IMR-90 (cell line): ENCODE measurements around the gene FADS1. TPM values are rescaled to one million over a fixed set of nuclear protein-coding genes. Genes with fewer than 3 reads are reported as not detected.

Experiments
- ATAC-seq: fragments of 200-7000 bp; cut with Tn5 transposase; 2 replicates; pipeline ENCODE4 v1.9.1; 2020; ENCODE audit warnings: low read depth, mild to moderate bottlenecking, moderate library complexity
- BruUV-seq: library from RNA; stranded (reverse); fragments of 400-500 nt; replicated peaks from 2 replicates; lab custom pipeline; 2021; lab: Mats Ljungman, UMichigan
- CTCF ChIA-PET: fragments of 300-600 bp; formaldehyde crosslinking; extraction: SDS; loops from one replicate; lab custom pipeline; 2021; ENCODE audit warnings: antibody characterized with exemption; lab: Yijun Ruan, JAX
- POLR2A ChIA-PET: fragments of 300-600 bp; sonication (Branson Sonifier 250); formaldehyde crosslinking; loops from one replicate; lab custom pipeline; 2022; ENCODE audit warnings: antibody characterized with exemption; ENCODE audit not compliant: unreplicated experiment; lab: Charles Lee
- DNase-seq: peaks from one replicate; pipeline ENCODE4 v3.0.0; 2013
- H2AFZ ChIP-seq: replicated peaks from 2 replicates; pipeline ENCODE3; 2013; ENCODE audit warnings: low read length, mild to moderate bottlenecking; ENCODE audit not compliant: poor library complexity
- H2AK5ac ChIP-seq: 2 replicates; pipeline ENCODE4 v1.6.1; 2013; ENCODE audit warnings: low read depth, low read length, inconsistent platforms
- H2AK9ac ChIP-seq: replicated peaks from 2 replicates; pipeline ENCODE3; 2013; ENCODE audit warnings: mild to moderate bottlenecking, low read depth, low read length, moderate library complexity; ENCODE audit not compliant: poor library complexity
- H2BK120ac ChIP-seq: 2 replicates; pipeline ENCODE4 v1.6.1; 2013; ENCODE audit warnings: low read depth, low read length, inconsistent platforms
- H2BK15ac ChIP-seq: 3 replicates; pipeline ENCODE4 v1.6.1; 2013; ENCODE audit warnings: low read depth, low read length, inconsistent platforms
- H2BK20ac ChIP-seq: 2 replicates; pipeline ENCODE4 v1.6.1; 2013; ENCODE audit warnings: low read depth, mild to moderate bottlenecking, inconsistent platforms, low read length, moderate library complexity
- H2BK5ac ChIP-seq: 2 replicates; pipeline ENCODE4 v1.6.1; 2013; ENCODE audit warnings: mild to moderate bottlenecking, low read depth, low read length, inconsistent platforms; ENCODE audit not compliant: poor library complexity, severe bottlenecking
- H3K14ac ChIP-seq: replicated peaks from 2 replicates; pipeline ENCODE4 v1.6.1; 2013; ENCODE audit warnings: low read depth, low read length, inconsistent platforms
- H3K18ac ChIP-seq: 2 replicates; pipeline ENCODE4 v1.6.1; 2013; ENCODE audit warnings: low read depth, low read length, control low read depth
- H3K23ac ChIP-seq: 2 replicates; pipeline ENCODE4 v1.6.1; 2013; ENCODE audit warnings: low read depth, low read length, inconsistent platforms
- H3K27ac ChIP-seq: 2 replicates; pipeline ENCODE4 v1.5.1; 2013; ENCODE audit warnings: mild to moderate bottlenecking, control low read depth, low read length; ENCODE audit not compliant: insufficient read depth
- H3K27me3 ChIP-seq: 2 replicates; pipeline ENCODE4 v1.6.1; 2013; ENCODE audit warnings: low read length; ENCODE audit not compliant: control insufficient read depth, insufficient read depth
- H3K36me3 ChIP-seq: 2 replicates; pipeline ENCODE4 v1.6.1; 2013; ENCODE audit warnings: low read length, mixed read lengths; ENCODE audit not compliant: control insufficient read depth, insufficient read depth
- H3K4ac ChIP-seq: 2 replicates; pipeline ENCODE4 v1.6.1; 2013; ENCODE audit warnings: low read depth, low read length, inconsistent platforms
- H3K4me1 ChIP-seq: 2 replicates; pipeline ENCODE4 v1.6.1; 2013; ENCODE audit warnings: low read length, mixed read lengths; ENCODE audit not compliant: control insufficient read depth, insufficient read depth
- H3K4me2 ChIP-seq: 2 replicates; pipeline ENCODE4 v1.6.1; 2013; ENCODE audit warnings: low read depth, mild to moderate bottlenecking, control low read depth, low read length, moderate library complexity
- H3K4me3 ChIP-seq: 2 replicates; pipeline ENCODE4 v1.5.1; 2013; ENCODE audit warnings: low read depth, mild to moderate bottlenecking, control low read depth, low read length, moderate library complexity; ENCODE audit not compliant: insufficient read depth
- H3K56ac ChIP-seq: 2 replicates; pipeline ENCODE4 v1.6.1; 2013; ENCODE audit warnings: low read length, inconsistent platforms; ENCODE audit not compliant: insufficient read depth; ENCODE audit errors: extremely low read depth
- H3K79me1 ChIP-seq, 2 experiments: 2 replicates each; pipeline ENCODE4 v1.6.1; 2013; ENCODE audit warnings: low read length in 2 of 2, inconsistent platforms in 1 of 2, low read depth in 1 of 2
- H3K9ac ChIP-seq: 2 replicates; pipeline ENCODE4 v1.6.1; 2013; ENCODE audit warnings: low read depth, low read length, control low read depth
- H3K9me1 ChIP-seq: 2 replicates; pipeline ENCODE4 v1.6.1; 2013; ENCODE audit warnings: low read length, inconsistent platforms; ENCODE audit not compliant: insufficient read depth
- H3K9me3 ChIP-seq: 2 replicates; pipeline ENCODE4 v1.6.1; 2013; ENCODE audit warnings: low read length; ENCODE audit not compliant: control insufficient read depth, insufficient read depth
- H4K20me1 ChIP-seq: 2 replicates; pipeline ENCODE4 v1.6.1; 2013; ENCODE audit warnings: low read length, inconsistent platforms; ENCODE audit not compliant: insufficient read depth
- H4K5ac ChIP-seq: 2 replicates; pipeline ENCODE4 v1.6.1; 2013; ENCODE audit warnings: mild to moderate bottlenecking, low read depth, low read length, control low read depth
- H4K8ac ChIP-seq, 2 experiments: 2 replicates each; pipeline ENCODE4 v1.6.1; 2013; ENCODE audit warnings: low read depth in 2 of 2, low read length in 2 of 2, control low read depth in 1 of 2, inconsistent platforms in 1 of 2
- H4K91ac ChIP-seq: 2 replicates; pipeline ENCODE4 v1.6.1; 2013; ENCODE audit warnings: low read depth, low read length, inconsistent platforms; ENCODE audit not compliant: insufficient read depth
- CTCF ChIP-seq: conservative IDR thresholded peaks from 2 replicates; pipeline ENCODE4 v1.5.1; 2012; ENCODE audit warnings: mild to moderate bottlenecking, low read depth, low read length, improper control_type of control experiment
- ELK1 ChIP-seq: fragments of 150-350 bp; IDR thresholded peaks from 2 replicates; pipeline ENCODE4 v1.6.1; 2016; ENCODE audit warnings: low read depth, mild to moderate bottlenecking, low read length, moderate library complexity, borderline replicate concordance
- MAFK ChIP-seq: IDR thresholded peaks from 2 replicates; pipeline ENCODE4 v1.6.1; 2012; ENCODE audit warnings: low read depth, low read length, improper control_type of control experiment
- MAZ ChIP-seq: IDR thresholded peaks from 2 replicates; pipeline ENCODE4 v1.6.1; 2012; ENCODE audit warnings: low read depth, mild to moderate bottlenecking, low read length, improper control_type of control experiment, moderate library complexity, borderline replicate concordance
- POLR2A ChIP-seq: IDR thresholded peaks from 2 replicates; pipeline ENCODE4 v1.6.1; 2012; ENCODE audit warnings: mild to moderate bottlenecking, low read depth, low read length
- RAD21 ChIP-seq: IDR thresholded peaks from 2 replicates; pipeline ENCODE4 v1.6.1; 2012; ENCODE audit warnings: low read length, improper control_type of control experiment
- WGBS, 2 experiments: methylation state at CpG; one replicate each; pipeline versions ENCODE4 v1.1.5 to v1.1.7; 2013; ENCODE audit warnings: missing lambda C conversion rate in 2 of 2; ENCODE audit not compliant: insufficient read length in 1 of 2; ENCODE audit errors: extremely low coverage in 2 of 2; 5-methylcytosine and 5-hydroxymethylcytosine counted together
- dilution Hi-C: fragments of 300-500 bp; cut with HindIII; formaldehyde crosslinking; loops from one replicate; pipeline ENCODE4 v1.14.3; 2018; ENCODE audit warnings: low sequenced_read_pairs; ENCODE audit not compliant: unreplicated experiment
- in situ Hi-C: fragments of 300-500 bp; cut with MboI; formaldehyde crosslinking; loops from 3 replicates; pipeline ENCODE4 v1.14.3; 2019; ENCODE audit warnings: low sequenced_read_pairs, inconsistent platforms, mixed read lengths
- intact Hi-C: fragments of 100-400 bp; cut with micrococcal nuclease; formaldehyde crosslinking; loops from 2 replicates; pipeline ENCODE4 v1.10.0; 2022
- polyA plus RNA-seq, 3 experiments: library from polyadenylated mRNA; depleted of rRNA; stranded (reverse); fragments of >200 nt; gene quantifications; 2 replicates each; pipeline ENCODE4 v1.2.3, GENCODE V29; 2012; ENCODE audit warnings: low replicate concordance in 1 of 3
- total RNA-seq: library from RNA; depleted of rRNA; stranded (reverse); fragments of >200 nt; gene quantifications from 2 replicates; pipeline ENCODE4 v1.2.3, GENCODE V29; 2012

The FADS1 gene
- total and polyA plus RNA-seq, 2 of the 4 experiments (the other 2 are of a cell fraction), result 16.3 to 18.4 TPM

GRCh38 chr11:61827571-61828378 is 11.0 kb upstream of the FADS1 start, which contains the start of gene FADS2:
Gene FADS2, plus strand, starts transcription at chr11:61828300. Its CDS starts 91 bp downstream, at chr11:61828391.
- Histone ChIP-seq H4K91ac (peak within 1 kb of the TSS; percentile 93), H2BK5ac (peak within 1 kb of the TSS; percentile 2), H2BK20ac (peak within 1 kb of the TSS; percentile 41), H3K27me3 (no peaks in the 10 kb centered on the region), H2BK15ac (peak within 1 kb of the TSS; percentile 62; the same call in 2 of the 3 replicates), H3K9ac (peak within 1 kb of the TSS; percentile 79), H3K4me2 (peak within 1 kb of the TSS; percentile 91), H4K20me1 (peaks cover 28% of the 10 kb centered on the region; the same call in 1 of the 2 replicates), H3K4me1 (peaks cover 11% of the 10 kb centered on the region; the same call in 1 of the 2 replicates), H4K8ac (peak within 1 kb of the TSS; percentile 79 to 99), H3K56ac (peak within 1 kb of the TSS; percentile 75), H3K4ac (peak within 1 kb of the TSS; percentile 91), H3K14ac (peak within 1 kb of the TSS; percentile 96), H3K9me1 (peaks cover 16% of the 10 kb centered on the region), H2AFZ (peak within 1 kb of the TSS; percentile 95), H4K5ac (peak within 1 kb of the TSS; percentile 57), H2BK120ac (peak within 1 kb of the TSS; percentile 56), H3K36me3 (no peaks in the 10 kb centered on the region), H3K9me3 (no peaks in the 10 kb centered on the region), H3K27ac (peak within 1 kb of the TSS; percentile 50), H2AK9ac (peak within 1 kb of the TSS; percentile 99), H3K79me1 (peaks cover 19 to 56% of the 10 kb centered on the region in 2 experiments), H3K4me3 (peak within 1 kb of the TSS; percentile 72), H3K23ac (peak within 1 kb of the TSS; percentile 95), H2AK5ac (peak within 1 kb of the TSS; percentile 99), H3K18ac (peak within 1 kb of the TSS; percentile 40; the same call in 1 of the 2 replicates)
- ATAC-seq (peak; percentile 88), DNase-seq (peak; percentile 89)
- 0% methylated on average over 23 of the region's 83 CpGs; no CpG with 5 or more reads in 1 of the 2 experiments for WGBS, 2 experiments
- dilution Hi-C loops, result no loop called here
- ChIA-PET CTCF (interaction anchor here (1.0 to 1.3 kb wide), 4 partner anchors 10 to 254 kb away, joined by 3 to 5 read pairs (median 3); partner anchors contain the start of gene FADS1), POLR2A (interaction anchor here (1.6 kb wide), 1 partner anchor 13 kb away, joined by 7 read pairs; no protein-coding TSS in a partner anchor)
- BruUV-seq, result no TSS peak
- no peak for TF ChIP-seq MAFK
- peak; percentile 86; the same call in 1 of the 2 replicates for TF ChIP-seq MAZ
- peak; percentile 70 for TF ChIP-seq POLR2A
- no peak for TF ChIP-seq ELK1
- TF ChIP-seq RAD21, result no peak
- TF ChIP-seq CTCF, result no peak
- intact Hi-C loops, result loop anchor here (2.0 kb wide), 1 partner anchor 31 kb away; no protein-coding TSS in a partner anchor
- in situ Hi-C loops, result no loop called here
